ENCODE data around the gene PPP1R3G.

The PPP1R3G gene

GRCh38 chr6:5073992-5074391, 11.1 kb upstream of the PPP1R3G start:
- no peak for DNase-seq

- DNase-seq, result no peak
Observed at GRCh38 chr6:5076931-5077330, 8.2 kb upstream of the PPP1R3G start.

GRCh38 chr6:5078121-5078669, 6.9 kb upstream of the PPP1R3G start:
- no peak for DNase-seq

- DNase-seq, result no peak
Observed at GRCh38 chr6:5079692-5080091, 5.4 kb upstream of the PPP1R3G start.

GRCh38 chr6:5080574-5080973, 4.6 kb upstream of the PPP1R3G start:
- DNase-seq, result no peak

- DNase-seq, result no peak
Observed at GRCh38 chr6:5081182-5081581, 4.0 kb upstream of the PPP1R3G start.

GRCh38 chr6:5081955-5082354, 3.2 kb upstream of the PPP1R3G start:
- DNase-seq, result no peak

GRCh38 chr6:5082487-5083306, 2.4 kb upstream of the PPP1R3G start:
- no peak for DNase-seq

GRCh38 chr6:5083307-5083583, 1.9 kb upstream of the PPP1R3G start:
- DNase-seq, result no peak

GRCh38 chr6:5083813-5084359, 1.3 kb upstream of the PPP1R3G start:
- no peak for DNase-seq

GRCh38 chr6:5084360-5084780, 771 bp upstream of the PPP1R3G start:
- DNase-seq, result no peak

- no peak for DNase-seq
Observed at GRCh38 chr6:5085648-5086293, 630 bp downstream of the PPP1R3G start.

GRCh38 chr6:5086294-5086890, 1.3 kb downstream of the PPP1R3G start:
- DNase-seq, result no peak

GRCh38 chr6:5087389-5087788, 2.2 kb downstream of the PPP1R3G start:
- no peak for DNase-seq

GRCh38 chr6:5088780-5089179, 3.6 kb downstream of the PPP1R3G start:
- no peak for DNase-seq

GRCh38 chr6:5089481-5090438, 4.6 kb downstream of the PPP1R3G start:
- no peak for DNase-seq

GRCh38 chr6:5090603-5091002, 5.5 kb downstream of the PPP1R3G start:
- DNase-seq, result no peak

GRCh38 chr6:5091210-5092069, 6.3 kb downstream of the PPP1R3G start:
- no peak for DNase-seq

- DNase-seq, result no peak
Observed at GRCh38 chr6:5093231-5094015, 8.3 kb downstream of the PPP1R3G start.

- no peak for DNase-seq
Observed at GRCh38 chr6:5094327-5094726, 9.2 kb downstream of the PPP1R3G start.

- no peak for DNase-seq
Observed at GRCh38 chr6:5095236-5095635, 10.1 kb downstream of the PPP1R3G start.
